MM.1S (cell line): ENCODE data around the gene PFDN1.

ENCODE experiments used
- EZH2 ChIP-seq: fragments of 300-600 bp; sonication (generic); optimal IDR thresholded peaks from 2 replicates; pipeline ENCODE3; 2017; ENCODE audit warnings: low read depth, mild to moderate bottlenecking, antibody characterized with exemption, low read length, mixed read lengths
- TF ChIP-seq, protein P1 (sequence below): fragments of 300-600 bp; sonication (generic); IDR thresholded peaks from 2 replicates; pipeline ENCODE4 v1.5.1; 2016; ENCODE audit warnings: antibody characterized with exemption, low read length, mixed read lengths

GRCh38 chr5:140221697-140222223 lies 81.1 kb downstream of the PFDN1 start:
- no peak for TF ChIP-seq EZH2
- TF ChIP-seq, protein P1, sequence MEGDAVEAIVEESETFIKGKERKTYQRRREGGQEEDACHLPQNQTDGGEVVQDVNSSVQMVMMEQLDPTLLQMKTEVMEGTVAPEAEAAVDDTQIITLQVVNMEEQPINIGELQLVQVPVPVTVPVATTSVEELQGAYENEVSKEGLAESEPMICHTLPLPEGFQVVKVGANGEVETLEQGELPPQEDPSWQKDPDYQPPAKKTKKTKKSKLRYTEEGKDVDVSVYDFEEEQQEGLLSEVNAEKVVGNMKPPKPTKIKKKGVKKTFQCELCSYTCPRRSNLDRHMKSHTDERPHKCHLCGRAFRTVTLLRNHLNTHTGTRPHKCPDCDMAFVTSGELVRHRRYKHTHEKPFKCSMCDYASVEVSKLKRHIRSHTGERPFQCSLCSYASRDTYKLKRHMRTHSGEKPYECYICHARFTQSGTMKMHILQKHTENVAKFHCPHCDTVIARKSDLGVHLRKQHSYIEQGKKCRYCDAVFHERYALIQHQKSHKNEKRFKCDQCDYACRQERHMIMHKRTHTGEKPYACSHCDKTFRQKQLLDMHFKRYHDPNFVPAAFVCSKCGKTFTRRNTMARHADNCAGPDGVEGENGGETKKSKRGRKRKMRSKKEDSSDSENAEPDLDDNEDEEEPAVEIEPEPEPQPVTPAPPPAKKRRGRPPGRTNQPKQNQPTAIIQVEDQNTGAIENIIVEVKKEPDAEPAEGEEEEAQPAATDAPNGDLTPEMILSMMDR, result no peak
